HEK293 (cell line): ENCODE results near the gene TCF3.

ENCODE experiments used
- CTCF ChIA-PET: fragments of 350-600 bp; formaldehyde crosslinking; extraction: SDS; loops from one replicate; lab custom pipeline; 2021; ENCODE audit warnings: antibody characterized with exemption; lab: Yijun Ruan, JAX
- POLR2A ChIA-PET: fragments of 300-600 bp; formaldehyde crosslinking; extraction: SDS; loops from one replicate; lab custom pipeline; 2020; ENCODE audit warnings: antibody characterized with exemption, inconsistent platforms; lab: Yijun Ruan, JAX
- H3K27ac ChIP-seq: fragments of 200-500 bp; sonication (Bioruptor generic); 2 replicates; pipeline ENCODE4 v1.5.1; 2014; ENCODE audit warnings: low read depth, low read length, control low read depth, inconsistent platforms; ENCODE audit errors: extremely low read depth
- H3K36me3 ChIP-seq, 2 experiments: fragments of 200-500 bp in 1 of 2; sonication (Bioruptor generic) in 1 of 2; 1 replicate in 1 of 2; 2 replicates in 1 of 2; pipeline ENCODE4 v1.5.1; 2014 to 2017; ENCODE audit warnings: inconsistent platforms in 2 of 2, low read length in 2 of 2; ENCODE audit not compliant: control insufficient read depth in 2 of 2, insufficient read depth in 1 of 2
- H3K4me1 ChIP-seq: fragments of 200-500 bp; sonication (Bioruptor generic); 2 replicates; pipeline ENCODE4 v1.5.1; 2014; ENCODE audit warnings: mild to moderate bottlenecking, low read length, inconsistent platforms; ENCODE audit not compliant: control insufficient read depth, insufficient read depth
- H3K4me3 ChIP-seq: 2 replicates; pipeline ENCODE4 v1.5.1; 2011; ENCODE audit warnings: low read depth, mild to moderate bottlenecking, control low read depth, low read length, moderate library complexity
- H3K9me3 ChIP-seq: fragments of 200-500 bp; sonication (Bioruptor generic); 2 replicates; pipeline ENCODE4 v1.5.1; 2014; ENCODE audit warnings: low read depth, low read length, inconsistent platforms; ENCODE audit not compliant: control insufficient read depth, insufficient read depth
- GLIS1 ChIP-seq: fragments of 450-650 bp; formaldehyde crosslinking; IDR thresholded peaks from 2 replicates; pipeline ENCODE4 v1.5.1; 2016; ENCODE audit warnings: missing biosample characterization, missing genetic modification characterization
- HOXC10 ChIP-seq: sonication (generic); formaldehyde crosslinking; IDR thresholded peaks from 2 replicates; pipeline ENCODE4 v1.8.1; 2023; ENCODE audit warnings: mild to moderate bottlenecking, missing genetic modification reagents
- KLF1 ChIP-seq: fragments of 450-650 bp; formaldehyde crosslinking; IDR thresholded peaks from 2 replicates; pipeline ENCODE4 v1.5.1; 2016; ENCODE audit warnings: missing biosample characterization, missing genetic modification characterization
- MEIS1 ChIP-seq: sonication (generic); formaldehyde crosslinking; IDR thresholded peaks from 2 replicates; pipeline ENCODE4 v1.8.1; 2022; ENCODE audit warnings: missing genetic modification reagents, mild to moderate bottlenecking, borderline replicate concordance
- OVOL3 ChIP-seq: fragments of 450-650 bp; formaldehyde crosslinking; IDR thresholded peaks from 2 replicates; pipeline ENCODE4 v1.5.1; 2016; ENCODE audit warnings: missing biosample characterization, missing genetic modification characterization
- WT1 ChIP-seq: fragments of 450-650 bp; formaldehyde crosslinking; IDR thresholded peaks from 2 replicates; pipeline ENCODE4 v1.5.1; 2016; ENCODE audit warnings: missing biosample characterization, missing genetic modification characterization
- ZBTB21 ChIP-seq: fragments of 450-650 bp; formaldehyde crosslinking; IDR thresholded peaks from 2 replicates; pipeline ENCODE4 v1.5.1; 2017; ENCODE audit warnings: missing biosample characterization, missing genetic modification characterization
- ZBTB7A ChIP-seq: fragments of 450-650 bp; formaldehyde crosslinking; IDR thresholded peaks from 2 replicates; pipeline ENCODE4 v1.5.1; 2016; ENCODE audit warnings: low read depth, missing biosample characterization, missing genetic modification characterization
- ZFP3 ChIP-seq: fragments of 450-650 bp; formaldehyde crosslinking; IDR thresholded peaks from 2 replicates; pipeline ENCODE4 v1.5.1; 2016; ENCODE audit warnings: low read depth, missing biosample characterization, missing genetic modification characterization
- ZFP41 ChIP-seq: fragments of 450-650 bp; formaldehyde crosslinking; IDR thresholded peaks from 2 replicates; pipeline ENCODE4 v1.5.1; 2016; ENCODE audit warnings: missing biosample characterization, missing genetic modification characterization, borderline replicate concordance
- ZNF10 ChIP-seq: fragments of 450-650 bp; formaldehyde crosslinking; IDR thresholded peaks from 2 replicates; pipeline ENCODE4 v1.5.1; 2017; ENCODE audit warnings: missing biosample characterization, missing genetic modification characterization
- ZNF132 ChIP-seq: fragments of 450-650 bp; formaldehyde crosslinking; IDR thresholded peaks from 2 replicates; pipeline ENCODE4 v1.5.1; 2017; ENCODE audit warnings: missing biosample characterization, missing genetic modification characterization, borderline replicate concordance
- ZNF140 ChIP-seq: fragments of 450-650 bp; formaldehyde crosslinking; IDR thresholded peaks from 2 replicates; pipeline ENCODE4 v1.5.1; 2016; ENCODE audit warnings: missing biosample characterization, missing genetic modification characterization
- ZNF169 ChIP-seq: fragments of 450-650 bp; formaldehyde crosslinking; IDR thresholded peaks from 2 replicates; pipeline ENCODE4 v1.5.1; 2016; ENCODE audit warnings: missing biosample characterization, missing genetic modification characterization
- ZNF211 ChIP-seq: fragments of 450-650 bp; formaldehyde crosslinking; IDR thresholded peaks from 2 replicates; pipeline ENCODE4 v1.5.1; 2016; ENCODE audit warnings: low read depth, missing biosample characterization, missing genetic modification characterization
- ZNF214 ChIP-seq: fragments of 450-650 bp; formaldehyde crosslinking; IDR thresholded peaks from 2 replicates; pipeline ENCODE4 v1.5.1; 2017; ENCODE audit warnings: missing biosample characterization, mild to moderate bottlenecking, missing genetic modification characterization, borderline replicate concordance
- ZNF623 ChIP-seq: fragments of 450-650 bp; formaldehyde crosslinking; IDR thresholded peaks from 2 replicates; pipeline ENCODE4 v1.5.1; 2016; ENCODE audit warnings: missing biosample characterization, missing genetic modification characterization
- ZNF626 ChIP-seq: fragments of 450-650 bp; sonication (Bioruptor Pico); formaldehyde crosslinking; IDR thresholded peaks from 2 replicates; pipeline ENCODE4 v1.5.1; 2018; ENCODE audit warnings: missing biosample characterization, missing genetic modification characterization, inconsistent platforms
- ZNF660 ChIP-seq: fragments of 450-650 bp; IDR thresholded peaks from 2 replicates; pipeline ENCODE4 v1.5.1; 2018; ENCODE audit warnings: missing biosample characterization, mild to moderate bottlenecking, missing genetic modification characterization
- ZNF664 ChIP-seq: fragments of 450-650 bp; formaldehyde crosslinking; IDR thresholded peaks from 2 replicates; pipeline ENCODE4 v1.5.1; 2016; ENCODE audit warnings: missing biosample characterization, missing genetic modification characterization
- ZNF776 ChIP-seq: fragments of 450-650 bp; formaldehyde crosslinking; IDR thresholded peaks from 2 replicates; pipeline ENCODE4 v1.5.0; 2017; ENCODE audit warnings: missing biosample characterization, missing genetic modification characterization, borderline replicate concordance
- TF ChIP-seq, protein P1 (sequence below): fragments of 450-650 bp; formaldehyde crosslinking; IDR thresholded peaks from 2 replicates; pipeline ENCODE4 v1.5.1; 2016; ENCODE audit warnings: missing biosample characterization, missing genetic modification characterization
- TF ChIP-seq, protein P2 (sequence below): fragments of 450-650 bp; formaldehyde crosslinking; IDR thresholded peaks from 2 replicates; pipeline ENCODE4 v1.5.1; 2016; ENCODE audit warnings: missing biosample characterization, missing genetic modification characterization
- TF ChIP-seq, protein P3 (sequence below): fragments of 450-650 bp; formaldehyde crosslinking; IDR thresholded peaks from 2 replicates; pipeline ENCODE4 v1.5.1; 2016; ENCODE audit warnings: missing biosample characterization, missing genetic modification characterization
- TF ChIP-seq, protein P4 (sequence below): fragments of 450-650 bp; formaldehyde crosslinking; IDR thresholded peaks from 2 replicates; pipeline ENCODE4 v1.5.1; 2016; ENCODE audit warnings: missing biosample characterization, missing genetic modification characterization, borderline replicate concordance

Gene TCF3

DNA sequence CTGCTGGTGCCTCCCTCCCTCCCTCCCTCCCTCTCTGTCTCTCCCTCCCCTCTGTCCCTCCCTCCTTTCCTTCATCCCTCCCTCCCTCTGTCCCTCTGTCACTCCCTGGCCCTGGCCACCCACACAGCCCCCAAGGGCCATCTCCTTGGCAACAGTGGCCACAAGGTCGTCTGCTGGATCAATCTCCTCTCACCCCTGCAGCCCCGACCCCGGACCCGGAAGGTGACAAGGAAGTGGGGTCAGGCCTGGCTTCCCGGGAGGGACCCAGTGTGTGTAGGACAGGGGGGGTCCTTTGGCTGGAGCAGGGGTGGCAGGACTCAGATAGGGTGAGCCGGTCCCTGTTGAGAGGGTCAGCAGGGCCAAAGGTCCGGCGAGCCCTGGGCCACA lies 21.9 kb upstream of the TCF3 start:
- Histone ChIP-seq H3K9me3 (no peaks in the 10 kb centered on the region), H3K4me3 (no peak overlapping the region), H3K36me3 (no peaks in the 10 kb centered on the region), H3K27ac (no peak overlapping the region), H3K4me1 (no peaks in the 10 kb centered on the region)
- 0 out of 2 replicates have a peak, but pooled peaks have one; percentile 16 for TF ChIP-seq WT1 (tag by site-specific recombination)
- TF ChIP-seq ZNF169 = no peak
- ChIA-PET CTCF (interaction anchor here (1.0 to 4.4 kb wide), 5 partner anchors 22 to 151 kb away, joined by 4 to 68 read pairs (median 28); partner anchors contain the start of gene TCF3), POLR2A (no interaction called here)

DNA sequence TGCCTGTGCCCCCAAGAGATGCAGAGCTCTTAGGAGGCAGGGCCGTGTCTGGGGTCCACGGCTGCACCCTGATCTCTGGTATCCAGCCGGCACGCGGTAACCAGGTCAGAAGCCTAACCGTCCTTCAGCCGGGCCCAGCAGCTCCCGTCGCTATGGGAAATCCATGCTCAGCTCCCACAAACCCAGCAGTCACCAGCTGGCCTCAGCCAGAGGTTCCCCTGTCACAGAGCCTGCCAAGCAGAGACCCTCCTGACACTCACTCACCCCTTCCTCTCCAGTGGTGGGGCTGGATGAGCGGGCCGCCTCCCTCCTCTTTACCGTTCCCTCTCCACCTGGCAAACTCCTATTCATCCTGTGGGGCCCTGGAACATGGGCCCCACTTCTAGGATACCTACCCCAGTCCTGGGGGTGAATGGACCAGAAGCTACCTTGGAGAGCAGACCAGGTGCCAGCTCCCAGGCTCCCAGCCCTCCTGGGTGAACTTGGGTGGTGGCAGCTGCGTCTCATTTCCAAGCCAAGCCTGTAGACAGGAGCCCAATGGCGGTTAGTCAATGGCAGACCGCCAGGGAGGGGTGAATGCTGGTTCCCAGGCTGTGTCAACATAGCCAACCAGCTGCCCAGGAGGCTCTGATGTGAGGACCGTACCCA lies 21.4 kb upstream of the TCF3 start:
- Histone ChIP-seq H3K36me3 (no peaks in the 10 kb centered on the region), H3K4me1 (no peaks in the 10 kb centered on the region), H3K27ac (no peak overlapping the region), H3K9me3 (no peaks in the 10 kb centered on the region), H3K4me3 (no peak overlapping the region)
- CTCF ChIA-PET = interaction anchor here (0.6 to 4.4 kb wide), 12 partner anchors 21 to 219 kb away, joined by 3 to 68 read pairs (median 10); partner anchors contain the start of gene TCF3
- POLR2A ChIA-PET = interaction anchor here (0.7 to 1.1 kb wide), 2 partner anchors 152 to 548 kb away, joined by 3 read pairs; no protein-coding TSS in a partner anchor
- no peak for TF ChIP-seq ZNF626 (tag by site-specific recombination)
- TF ChIP-seq ZNF132 = no peak
- TF ChIP-seq ZFP3 (tag by site-specific recombination) = peak; percentile 96
- TF ChIP-seq ZBTB7A (tag by site-specific recombination) = no peak
- TF ChIP-seq ZNF211 (tag by site-specific recombination) = no peak
- TF ChIP-seq OVOL3 (tag by site-specific recombination) = no peak
- TF ChIP-seq, protein P1, sequence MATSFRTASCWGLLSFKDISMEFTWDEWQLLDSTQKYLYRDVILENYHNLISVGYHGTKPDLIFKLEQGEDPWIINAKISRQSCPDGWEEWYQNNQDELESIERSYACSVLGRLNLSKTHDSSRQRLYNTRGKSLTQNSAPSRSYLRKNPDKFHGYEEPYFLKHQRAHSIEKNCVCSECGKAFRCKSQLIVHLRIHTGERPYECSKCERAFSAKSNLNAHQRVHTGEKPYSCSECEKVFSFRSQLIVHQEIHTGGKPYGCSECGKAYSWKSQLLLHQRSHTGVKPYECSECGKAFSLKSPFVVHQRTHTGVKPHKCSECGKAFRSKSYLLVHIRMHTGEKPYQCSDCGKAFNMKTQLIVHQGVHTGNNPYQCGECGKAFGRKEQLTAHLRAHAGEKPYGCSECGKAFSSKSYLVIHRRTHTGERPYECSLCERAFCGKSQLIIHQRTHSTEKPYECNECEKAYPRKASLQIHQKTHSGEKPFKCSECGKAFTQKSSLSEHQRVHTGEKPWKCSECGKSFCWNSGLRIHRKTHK (tag by site-specific recombination) = no peak
- no peak for TF ChIP-seq WT1 (tag by site-specific recombination)
- TF ChIP-seq ZNF664 = no peak
- TF ChIP-seq ZNF623 (tag by site-specific recombination) = no peak
- no peak for TF ChIP-seq ZNF776
- TF ChIP-seq ZNF660 = no peak
- no peak for TF ChIP-seq ZNF214
- TF ChIP-seq GLIS1 (tag by site-specific recombination) = peak; percentile 80
- no peak for TF ChIP-seq ZNF10
- TF ChIP-seq ZBTB21 = no peak
- TF ChIP-seq, protein P2, sequence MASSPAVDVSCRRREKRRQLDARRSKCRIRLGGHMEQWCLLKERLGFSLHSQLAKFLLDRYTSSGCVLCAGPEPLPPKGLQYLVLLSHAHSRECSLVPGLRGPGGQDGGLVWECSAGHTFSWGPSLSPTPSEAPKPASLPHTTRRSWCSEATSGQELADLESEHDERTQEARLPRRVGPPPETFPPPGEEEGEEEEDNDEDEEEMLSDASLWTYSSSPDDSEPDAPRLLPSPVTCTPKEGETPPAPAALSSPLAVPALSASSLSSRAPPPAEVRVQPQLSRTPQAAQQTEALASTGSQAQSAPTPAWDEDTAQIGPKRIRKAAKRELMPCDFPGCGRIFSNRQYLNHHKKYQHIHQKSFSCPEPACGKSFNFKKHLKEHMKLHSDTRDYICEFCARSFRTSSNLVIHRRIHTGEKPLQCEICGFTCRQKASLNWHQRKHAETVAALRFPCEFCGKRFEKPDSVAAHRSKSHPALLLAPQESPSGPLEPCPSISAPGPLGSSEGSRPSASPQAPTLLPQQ (tag by site-specific recombination) = 0 out of 2 replicates have a peak, but pooled peaks have one; percentile 34
- TF ChIP-seq, protein P3, sequence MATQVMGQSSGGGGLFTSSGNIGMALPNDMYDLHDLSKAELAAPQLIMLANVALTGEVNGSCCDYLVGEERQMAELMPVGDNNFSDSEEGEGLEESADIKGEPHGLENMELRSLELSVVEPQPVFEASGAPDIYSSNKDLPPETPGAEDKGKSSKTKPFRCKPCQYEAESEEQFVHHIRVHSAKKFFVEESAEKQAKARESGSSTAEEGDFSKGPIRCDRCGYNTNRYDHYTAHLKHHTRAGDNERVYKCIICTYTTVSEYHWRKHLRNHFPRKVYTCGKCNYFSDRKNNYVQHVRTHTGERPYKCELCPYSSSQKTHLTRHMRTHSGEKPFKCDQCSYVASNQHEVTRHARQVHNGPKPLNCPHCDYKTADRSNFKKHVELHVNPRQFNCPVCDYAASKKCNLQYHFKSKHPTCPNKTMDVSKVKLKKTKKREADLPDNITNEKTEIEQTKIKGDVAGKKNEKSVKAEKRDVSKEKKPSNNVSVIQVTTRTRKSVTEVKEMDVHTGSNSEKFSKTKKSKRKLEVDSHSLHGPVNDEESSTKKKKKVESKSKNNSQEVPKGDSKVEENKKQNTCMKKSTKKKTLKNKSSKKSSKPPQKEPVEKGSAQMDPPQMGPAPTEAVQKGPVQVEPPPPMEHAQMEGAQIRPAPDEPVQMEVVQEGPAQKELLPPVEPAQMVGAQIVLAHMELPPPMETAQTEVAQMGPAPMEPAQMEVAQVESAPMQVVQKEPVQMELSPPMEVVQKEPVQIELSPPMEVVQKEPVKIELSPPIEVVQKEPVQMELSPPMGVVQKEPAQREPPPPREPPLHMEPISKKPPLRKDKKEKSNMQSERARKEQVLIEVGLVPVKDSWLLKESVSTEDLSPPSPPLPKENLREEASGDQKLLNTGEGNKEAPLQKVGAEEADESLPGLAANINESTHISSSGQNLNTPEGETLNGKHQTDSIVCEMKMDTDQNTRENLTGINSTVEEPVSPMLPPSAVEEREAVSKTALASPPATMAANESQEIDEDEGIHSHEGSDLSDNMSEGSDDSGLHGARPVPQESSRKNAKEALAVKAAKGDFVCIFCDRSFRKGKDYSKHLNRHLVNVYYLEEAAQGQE = peak; percentile 93
- no peak for TF ChIP-seq ZFP41 (tag by site-specific recombination)
- TF ChIP-seq, protein P4, sequence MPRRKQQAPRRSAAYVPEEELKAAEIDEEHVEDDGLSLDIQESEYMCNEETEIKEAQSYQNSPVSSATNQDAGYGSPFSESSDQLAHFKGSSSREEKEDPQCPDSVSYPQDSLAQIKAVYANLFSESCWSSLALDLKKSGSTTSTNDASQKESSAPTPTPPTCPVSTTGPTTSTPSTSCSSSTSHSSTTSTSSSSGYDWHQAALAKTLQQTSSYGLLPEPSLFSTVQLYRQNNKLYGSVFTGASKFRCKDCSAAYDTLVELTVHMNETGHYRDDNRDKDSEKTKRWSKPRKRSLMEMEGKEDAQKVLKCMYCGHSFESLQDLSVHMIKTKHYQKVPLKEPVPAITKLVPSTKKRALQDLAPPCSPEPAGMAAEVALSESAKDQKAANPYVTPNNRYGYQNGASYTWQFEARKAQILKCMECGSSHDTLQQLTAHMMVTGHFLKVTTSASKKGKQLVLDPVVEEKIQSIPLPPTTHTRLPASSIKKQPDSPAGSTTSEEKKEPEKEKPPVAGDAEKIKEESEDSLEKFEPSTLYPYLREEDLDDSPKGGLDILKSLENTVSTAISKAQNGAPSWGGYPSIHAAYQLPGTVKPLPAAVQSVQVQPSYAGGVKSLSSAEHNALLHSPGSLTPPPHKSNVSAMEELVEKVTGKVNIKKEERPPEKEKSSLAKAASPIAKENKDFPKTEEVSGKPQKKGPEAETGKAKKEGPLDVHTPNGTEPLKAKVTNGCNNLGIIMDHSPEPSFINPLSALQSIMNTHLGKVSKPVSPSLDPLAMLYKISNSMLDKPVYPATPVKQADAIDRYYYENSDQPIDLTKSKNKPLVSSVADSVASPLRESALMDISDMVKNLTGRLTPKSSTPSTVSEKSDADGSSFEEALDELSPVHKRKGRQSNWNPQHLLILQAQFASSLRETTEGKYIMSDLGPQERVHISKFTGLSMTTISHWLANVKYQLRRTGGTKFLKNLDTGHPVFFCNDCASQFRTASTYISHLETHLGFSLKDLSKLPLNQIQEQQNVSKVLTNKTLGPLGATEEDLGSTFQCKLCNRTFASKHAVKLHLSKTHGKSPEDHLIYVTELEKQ (tag by site-specific recombination) = no peak
- TF ChIP-seq HOXC10 (CRISPR knock-in tag) = no peak
- no peak for TF ChIP-seq ZNF140
- no peak for TF ChIP-seq MEIS1 (CRISPR knock-in tag)
- no peak for TF ChIP-seq KLF1
